Panc1 (cell line): ENCODE data around the gene GULP1. TPM values are rescaled to one million over a fixed set of nuclear protein-coding genes. Genes with fewer than 3 reads are reported as not detected.

Source experiments
- ATAC-seq: fragments of 200-7000 bp; cut with Tn5 transposase; 2 replicates; pipeline ENCODE4 v1.9.1; 2020; ENCODE audit warnings: mild to moderate bottlenecking, moderate library complexity
- BruUV-seq: library from RNA; stranded (reverse); fragments of 400-500 nt; replicated peaks from 2 replicates; lab custom pipeline; 2021; lab: Mats Ljungman, UMichigan
- CTCF ChIA-PET: fragments of 300-600 bp; sonication (Branson Sonifier 250); formaldehyde crosslinking; loops from one replicate; lab custom pipeline; 2022; ENCODE audit warnings: antibody characterized with exemption; lab: Charles Lee
- POLR2A ChIA-PET: fragments of 300-600 bp; sonication (Branson Sonifier 250); formaldehyde crosslinking; loops from one replicate; lab custom pipeline; 2022; ENCODE audit warnings: antibody characterized with exemption; lab: Charles Lee
- DNase-seq: peaks from one replicate; pipeline ENCODE4 v3.0.0-alpha.2; 2010; ENCODE audit warnings: low read depth, low spot score
- H3K27ac ChIP-seq: 2 replicates; pipeline ENCODE4 v1.5.1; 2011; ENCODE audit warnings: mild to moderate bottlenecking, low read length, inconsistent platforms
- H3K27me3 ChIP-seq: fragments of 200-500 bp; sonication (Bioruptor generic); 2 replicates; pipeline ENCODE4 v1.6.0; 2014; ENCODE audit warnings: low read length, inconsistent platforms; ENCODE audit not compliant: control insufficient read depth, insufficient read depth
- H3K36me3 ChIP-seq: fragments of 200-500 bp; sonication (Bioruptor generic); 2 replicates; pipeline ENCODE4 v1.5.1; 2014; ENCODE audit warnings: inconsistent platforms, mild to moderate bottlenecking, low read length, moderate library complexity; ENCODE audit not compliant: control insufficient read depth, insufficient read depth
- H3K4me1 ChIP-seq: 2 replicates; pipeline ENCODE4 v1.5.1; 2011; ENCODE audit warnings: inconsistent platforms, mild to moderate bottlenecking, low read length, moderate library complexity; ENCODE audit not compliant: control insufficient read depth, insufficient read depth
- H3K4me3 ChIP-seq, 2 experiments: 2 replicates each; pipeline ENCODE4 v1.5.1; 2011 to 2012; ENCODE audit warnings: low read depth in 2 of 2, low read length in 2 of 2, mild to moderate bottlenecking in 2 of 2, inconsistent platforms in 1 of 2, moderate library complexity in 1 of 2
- H3K9me3 ChIP-seq: fragments of 200-500 bp; sonication (Bioruptor generic); 2 replicates; pipeline ENCODE4 v1.5.1; 2014; ENCODE audit warnings: low read depth, mild to moderate bottlenecking, inconsistent platforms, low read length, moderate library complexity; ENCODE audit not compliant: control insufficient read depth, insufficient read depth
- POLR2AphosphoS5 ChIP-seq: IDR thresholded peaks from 2 replicates; pipeline ENCODE4 v1.6.1; 2012; ENCODE audit warnings: mild to moderate bottlenecking, low read depth, low read length, moderate library complexity
- SIN3A ChIP-seq: IDR thresholded peaks from 2 replicates; pipeline ENCODE4 v1.6.1; 2012; ENCODE audit warnings: low read depth, mild to moderate bottlenecking, low read length, moderate library complexity, borderline replicate concordance; ENCODE audit not compliant: insufficient read depth
- TCF7L2 ChIP-seq: IDR thresholded peaks from 2 replicates; pipeline ENCODE4 v1.6.1; 2011; ENCODE audit warnings: mild to moderate bottlenecking, low read depth, low read length, inconsistent platforms
- in situ Hi-C: cut with HindIII; loops from 2 replicates; pipeline ENCODE4 v1.10.0; 2016; ENCODE audit warnings: low sequenced_read_pairs, low pct_unique_long_range_greater_than_20kb
- intact Hi-C: fragments of 100-400 bp; cut with micrococcal nuclease; formaldehyde crosslinking; loops from one replicate; pipeline ENCODE4 v1.10.0; 2022; ENCODE audit not compliant: unreplicated experiment
- total RNA-seq: library from RNA; stranded (reverse); gene quantifications from one replicate; pipeline ENCODE4 v1.2.1, GENCODE V29; 2021; ENCODE audit not compliant: unreplicated experiment
- TF ChIP-seq, protein P1 (sequence below): fragments of 450-650 bp; IDR thresholded peaks from 2 replicates; pipeline ENCODE4 v1.5.1; 2017; ENCODE audit warnings: mild to moderate bottlenecking
- TF ChIP-seq, protein P2 (sequence below), 2 experiments: IDR thresholded peaks; 2 replicates each; pipeline ENCODE4 v1.6.1; 2011 to 2012; ENCODE audit warnings: low read depth in 2 of 2, control low read depth in 1 of 2, low read length in 1 of 2, mild to moderate bottlenecking in 1 of 2, moderate library complexity in 1 of 2; ENCODE audit not compliant: insufficient read depth in 1 of 2

The GULP1 gene
- total RNA-seq, 1 experiment from 2014 or later: 51.5 TPM

- no peak for ATAC-seq
- intact Hi-C loops: no loop called here
- peaks cover 13% of the 10 kb centered on the region; the same call in 1 of the 2 replicates for H3K9me3 ChIP-seq
- H3K27ac ChIP-seq: no peak overlapping the region
- H3K4me3 ChIP-seq: no peak overlapping the region
- CTCF ChIA-PET: no interaction called here
- BruUV-seq: no TSS peak
- in situ Hi-C loops: no loop called here
- no peaks in the 10 kb centered on the region for H3K36me3 ChIP-seq
- H3K4me1 ChIP-seq: no peaks in the 10 kb centered on the region
- H3K27me3 ChIP-seq: no peaks in the 10 kb centered on the region
- TF ChIP-seq POLR2AphosphoS5 (no peak), SIN3A (no peak), TCF7L2 (no peak)
- TF ChIP-seq, protein P1, sequence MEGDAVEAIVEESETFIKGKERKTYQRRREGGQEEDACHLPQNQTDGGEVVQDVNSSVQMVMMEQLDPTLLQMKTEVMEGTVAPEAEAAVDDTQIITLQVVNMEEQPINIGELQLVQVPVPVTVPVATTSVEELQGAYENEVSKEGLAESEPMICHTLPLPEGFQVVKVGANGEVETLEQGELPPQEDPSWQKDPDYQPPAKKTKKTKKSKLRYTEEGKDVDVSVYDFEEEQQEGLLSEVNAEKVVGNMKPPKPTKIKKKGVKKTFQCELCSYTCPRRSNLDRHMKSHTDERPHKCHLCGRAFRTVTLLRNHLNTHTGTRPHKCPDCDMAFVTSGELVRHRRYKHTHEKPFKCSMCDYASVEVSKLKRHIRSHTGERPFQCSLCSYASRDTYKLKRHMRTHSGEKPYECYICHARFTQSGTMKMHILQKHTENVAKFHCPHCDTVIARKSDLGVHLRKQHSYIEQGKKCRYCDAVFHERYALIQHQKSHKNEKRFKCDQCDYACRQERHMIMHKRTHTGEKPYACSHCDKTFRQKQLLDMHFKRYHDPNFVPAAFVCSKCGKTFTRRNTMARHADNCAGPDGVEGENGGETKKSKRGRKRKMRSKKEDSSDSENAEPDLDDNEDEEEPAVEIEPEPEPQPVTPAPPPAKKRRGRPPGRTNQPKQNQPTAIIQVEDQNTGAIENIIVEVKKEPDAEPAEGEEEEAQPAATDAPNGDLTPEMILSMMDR: no peak
- TF ChIP-seq, protein P2, sequence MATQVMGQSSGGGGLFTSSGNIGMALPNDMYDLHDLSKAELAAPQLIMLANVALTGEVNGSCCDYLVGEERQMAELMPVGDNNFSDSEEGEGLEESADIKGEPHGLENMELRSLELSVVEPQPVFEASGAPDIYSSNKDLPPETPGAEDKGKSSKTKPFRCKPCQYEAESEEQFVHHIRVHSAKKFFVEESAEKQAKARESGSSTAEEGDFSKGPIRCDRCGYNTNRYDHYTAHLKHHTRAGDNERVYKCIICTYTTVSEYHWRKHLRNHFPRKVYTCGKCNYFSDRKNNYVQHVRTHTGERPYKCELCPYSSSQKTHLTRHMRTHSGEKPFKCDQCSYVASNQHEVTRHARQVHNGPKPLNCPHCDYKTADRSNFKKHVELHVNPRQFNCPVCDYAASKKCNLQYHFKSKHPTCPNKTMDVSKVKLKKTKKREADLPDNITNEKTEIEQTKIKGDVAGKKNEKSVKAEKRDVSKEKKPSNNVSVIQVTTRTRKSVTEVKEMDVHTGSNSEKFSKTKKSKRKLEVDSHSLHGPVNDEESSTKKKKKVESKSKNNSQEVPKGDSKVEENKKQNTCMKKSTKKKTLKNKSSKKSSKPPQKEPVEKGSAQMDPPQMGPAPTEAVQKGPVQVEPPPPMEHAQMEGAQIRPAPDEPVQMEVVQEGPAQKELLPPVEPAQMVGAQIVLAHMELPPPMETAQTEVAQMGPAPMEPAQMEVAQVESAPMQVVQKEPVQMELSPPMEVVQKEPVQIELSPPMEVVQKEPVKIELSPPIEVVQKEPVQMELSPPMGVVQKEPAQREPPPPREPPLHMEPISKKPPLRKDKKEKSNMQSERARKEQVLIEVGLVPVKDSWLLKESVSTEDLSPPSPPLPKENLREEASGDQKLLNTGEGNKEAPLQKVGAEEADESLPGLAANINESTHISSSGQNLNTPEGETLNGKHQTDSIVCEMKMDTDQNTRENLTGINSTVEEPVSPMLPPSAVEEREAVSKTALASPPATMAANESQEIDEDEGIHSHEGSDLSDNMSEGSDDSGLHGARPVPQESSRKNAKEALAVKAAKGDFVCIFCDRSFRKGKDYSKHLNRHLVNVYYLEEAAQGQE (IDR thresholded peaks at IDR 0.05; ENCODE audit: insufficient read depth in 1 of 2, low read depth in 2 of 2, low read length in 1 of 2): no peak
- no peak for DNase-seq
- POLR2A ChIA-PET: no interaction called here
These were observed 43.2 kb upstream of the GULP1 start for GRCh38 chr2:188248513-188248912.

DNA sequence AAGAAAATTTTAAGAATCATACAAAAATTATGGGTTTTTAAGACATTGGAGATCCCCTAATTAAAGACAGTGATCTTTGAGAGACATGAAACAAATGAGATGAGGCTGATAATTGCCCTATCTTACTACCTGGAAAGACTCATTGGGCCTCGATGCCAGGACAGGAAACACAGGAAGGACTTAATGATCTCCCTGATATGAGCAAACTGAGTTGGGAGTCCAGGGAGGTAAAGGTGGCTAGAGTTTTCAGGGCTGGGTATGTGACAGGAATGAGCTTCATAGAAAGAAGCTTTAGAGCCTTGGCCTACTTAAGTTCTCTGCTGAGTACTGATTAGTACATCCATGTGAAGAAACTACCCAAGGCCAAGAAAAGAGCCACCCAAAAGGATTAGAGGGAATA is 40.6 kb upstream of the GULP1 start:
- Histone ChIP-seq H3K9me3 (peaks cover 13% of the 10 kb centered on the region; the same call in 1 of the 2 replicates), H3K27me3 (no peaks in the 10 kb centered on the region), H3K4me1 (no peaks in the 10 kb centered on the region), H3K4me3 (no peak overlapping the region), H3K36me3 (no peaks in the 10 kb centered on the region), H3K27ac (no peak overlapping the region)
- intact Hi-C loops: no loop called here
- ChIA-PET CTCF (no interaction called here), POLR2A (no interaction called here)
- ATAC-seq (no peak), DNase-seq (no peak)
- no peak for TF ChIP-seq SIN3A
- TF ChIP-seq POLR2AphosphoS5: no peak
- TF ChIP-seq, protein P2 (IDR thresholded peaks at IDR 0.05; ENCODE audit: insufficient read depth in 1 of 2, low read depth in 2 of 2, low read length in 1 of 2): no peak
- TF ChIP-seq, protein P1: no peak
- no peak for TF ChIP-seq TCF7L2
- in situ Hi-C loops: no loop called here
- no TSS peak for BruUV-seq
